ENCODE results near the gene JAK3.

The JAK3 gene

DNA sequence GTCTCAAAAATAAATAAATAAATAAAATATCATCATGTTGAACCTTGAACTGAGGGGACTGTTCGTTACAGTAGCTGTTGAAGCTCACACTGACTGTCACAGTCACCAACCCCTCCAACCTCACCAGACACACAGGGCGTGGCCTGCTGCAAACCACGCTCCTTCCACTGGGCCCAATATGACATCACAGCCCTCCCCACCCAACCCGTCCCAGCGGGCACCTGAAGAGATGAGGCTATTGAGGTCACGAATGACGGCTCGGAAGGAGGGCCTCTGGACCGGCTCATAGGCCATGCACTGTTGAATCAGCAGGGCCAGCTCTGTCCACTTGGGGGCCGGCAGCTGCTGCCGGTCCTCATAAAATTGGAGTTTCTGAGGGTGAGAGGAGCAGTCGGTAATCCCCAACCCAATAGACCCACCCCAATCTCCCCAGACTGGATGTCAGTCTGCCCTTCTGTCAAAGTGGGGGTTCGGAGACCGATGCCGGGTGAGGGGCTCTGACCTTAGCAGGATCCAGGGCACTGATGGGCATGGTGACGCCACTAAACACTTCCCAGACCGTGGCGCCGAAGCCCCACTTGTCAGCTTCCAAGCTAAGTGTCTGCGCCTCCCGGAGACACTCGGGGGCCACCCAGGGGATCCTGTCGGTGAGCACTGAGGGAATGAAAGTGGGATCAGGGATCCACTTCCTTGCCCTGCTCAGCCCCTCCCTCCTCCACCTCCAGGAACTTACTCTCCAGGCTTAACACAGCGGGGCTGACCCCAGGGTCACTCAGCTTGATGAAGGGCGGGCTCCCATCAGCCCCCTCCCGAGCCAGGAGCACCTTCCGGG lies 13.2 kb downstream of the JAK3 start:
- Histone ChIP-seq H3K4me3 (ENCODE audit: low read length) (no peak overlapping the region), H3K4me1 (ENCODE audit: insufficient read depth, low read length) (peaks cover 3% of the 10 kb centered on the region; the same call in 1 of the 2 replicates), H3K36me3 (ENCODE audit: insufficient read depth, low read depth, low read length) (no peaks in the 10 kb centered on the region), H3K27ac (ENCODE audit: low read length) (no peak overlapping the region), H3K27me3 (ENCODE audit: insufficient read depth, low read length) (peaks cover 14% of the 10 kb centered on the region), H3K9me3 (ENCODE audit: insufficient read depth, low read depth, low read length) (no peaks in the 10 kb centered on the region), H3K9ac (ENCODE audit: low read depth, low read length) (no peak overlapping the region)

DNA sequence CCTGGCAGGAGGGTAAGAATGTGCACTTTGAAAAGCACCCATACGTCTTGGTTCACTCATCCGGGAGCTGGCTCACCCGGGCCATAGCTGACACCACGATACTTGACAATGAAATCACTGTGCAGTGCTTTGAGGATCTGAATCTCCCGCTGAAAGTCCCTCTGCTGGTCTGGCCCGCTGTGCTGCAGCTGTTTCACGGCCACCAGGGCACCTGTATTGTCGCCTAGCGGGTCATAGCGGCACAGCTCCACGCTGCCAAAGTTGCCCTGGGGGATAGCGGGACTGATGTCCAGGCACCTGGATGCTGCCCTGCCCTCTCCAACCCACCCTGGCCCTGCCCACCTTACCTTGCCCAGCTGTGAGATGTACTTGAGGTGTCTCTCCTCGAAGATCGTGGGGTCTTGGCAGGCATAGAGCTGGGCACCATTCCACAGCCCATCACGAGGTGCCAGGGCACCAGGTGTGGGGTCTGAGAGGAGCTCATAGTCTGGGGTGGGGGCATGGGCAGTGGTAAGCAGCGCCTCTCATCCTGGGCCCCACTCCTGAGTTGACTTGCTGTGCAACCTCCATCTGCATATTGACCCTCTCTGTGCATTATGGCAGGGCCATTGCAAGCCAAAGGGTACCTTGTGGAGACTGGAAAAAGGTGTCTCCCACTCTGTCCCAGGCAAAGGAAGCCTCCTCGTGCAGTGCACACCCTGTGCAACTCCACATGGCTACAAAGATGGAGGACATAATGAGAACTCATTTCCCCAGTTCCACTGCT lies 15.2 kb downstream of the JAK3 start:
- Histone ChIP-seq H3K27ac (ENCODE audit: low read length) (no peak overlapping the region), H3K4me1 (ENCODE audit: insufficient read depth, low read length) (peaks cover 3% of the 10 kb centered on the region; the same call in 1 of the 2 replicates), H3K9ac (ENCODE audit: low read depth, low read length) (no peak overlapping the region), H3K36me3 (ENCODE audit: insufficient read depth, low read depth, low read length) (no peaks in the 10 kb centered on the region), H3K4me3 (ENCODE audit: low read length) (no peak overlapping the region), H3K27me3 (ENCODE audit: insufficient read depth, low read length) (peaks cover 6% of the 10 kb centered on the region), H3K9me3 (ENCODE audit: insufficient read depth, low read depth, low read length) (no peaks in the 10 kb centered on the region)

DNA sequence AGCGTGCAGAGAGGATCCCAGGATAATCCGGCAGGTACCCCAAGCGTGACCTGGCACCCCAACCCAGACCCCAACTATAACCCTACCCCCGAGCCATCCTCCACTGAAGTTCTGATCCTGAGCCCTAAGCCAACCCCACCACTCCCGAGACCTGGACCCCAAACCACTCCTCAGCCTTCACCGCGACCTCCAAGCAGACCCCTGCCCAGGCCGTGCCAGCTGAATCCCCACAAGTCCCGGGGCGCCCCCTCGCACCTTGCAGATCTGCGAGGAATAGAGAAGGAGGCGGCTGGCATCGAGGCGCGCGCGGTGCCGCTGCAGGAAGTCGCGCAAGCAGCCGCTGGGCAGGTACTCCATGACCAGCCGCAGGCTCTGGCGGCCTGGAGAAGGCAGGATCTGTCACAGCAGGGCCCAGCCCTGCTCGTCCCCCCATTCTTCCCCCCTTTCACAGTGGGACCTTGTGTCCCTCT lies 16.3 kb downstream of the JAK3 start:
- H3K4me3 ChIP-seq (ENCODE audit: low read length): peak overlapping the region; percentile 62
- H3K36me3 ChIP-seq (ENCODE audit: insufficient read depth, low read depth, low read length): no peaks in the 10 kb centered on the region
- H3K9ac ChIP-seq (ENCODE audit: low read depth, low read length): no peak overlapping the region

DNA sequence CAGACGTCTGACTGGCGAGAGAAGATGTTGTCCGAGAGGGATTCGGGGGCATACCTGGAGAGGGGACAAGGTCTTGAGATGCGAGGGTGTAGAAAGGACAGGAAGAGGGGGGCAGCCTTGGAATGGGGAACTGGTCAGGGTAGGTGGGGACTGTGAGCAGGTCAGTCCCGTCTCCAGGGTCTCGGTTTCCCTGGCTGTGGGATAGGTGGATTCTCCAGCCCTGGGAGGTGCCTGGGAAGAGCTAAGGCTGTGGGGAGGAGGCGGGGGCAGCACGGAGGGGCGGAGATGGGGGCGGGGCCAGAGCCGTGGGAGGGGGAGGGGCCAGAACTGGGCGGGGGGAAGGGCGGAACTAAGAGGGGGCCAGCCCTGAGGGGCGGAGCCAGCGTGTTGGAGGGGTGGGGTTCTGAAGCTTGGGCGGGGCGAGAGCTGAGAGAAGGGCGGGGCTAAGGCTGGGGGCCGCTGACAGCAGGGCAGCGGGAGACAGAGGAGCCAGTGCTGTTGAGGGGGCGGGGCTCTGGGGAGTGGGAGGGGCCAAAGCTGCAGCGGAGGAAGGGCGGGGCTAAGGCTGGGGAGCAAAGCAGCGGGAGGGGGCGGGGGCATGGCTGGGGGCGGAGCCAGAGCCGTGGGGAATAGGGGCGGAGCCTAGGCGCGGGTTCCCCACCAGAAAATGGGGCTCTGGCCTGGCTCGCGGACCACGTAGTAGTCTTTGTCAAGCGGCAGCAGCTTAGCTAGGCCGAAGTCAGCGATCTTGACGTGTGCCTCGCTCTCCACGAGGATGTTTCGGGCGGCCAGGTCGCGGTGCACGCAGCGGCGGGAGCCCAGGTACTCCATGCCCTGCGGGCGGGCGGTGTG lies 17.0 kb downstream of the JAK3 start:
- peak overlapping the region; percentile 79 for H3K4me3 ChIP-seq (ENCODE audit: low read length)
- peak overlapping the region; percentile 68 for H3K9ac ChIP-seq (ENCODE audit: low read depth, low read length)
- no peaks in the 10 kb centered on the region for H3K36me3 ChIP-seq (ENCODE audit: insufficient read depth, low read depth, low read length)
- H3K27ac ChIP-seq (ENCODE audit: low read length): peak overlapping the region; percentile 40
- no peaks in the 10 kb centered on the region for H3K9me3 ChIP-seq (ENCODE audit: insufficient read depth, low read depth, low read length)
- peaks cover 3% of the 10 kb centered on the region; the same call in 1 of the 2 replicates for H3K4me1 ChIP-seq (ENCODE audit: insufficient read depth, low read length)
- H3K27me3 ChIP-seq (ENCODE audit: insufficient read depth, low read length): peaks cover 6% of the 10 kb centered on the region

More for the DNA sequence above, 16.3 kb downstream of the JAK3 start:
- H3K27ac ChIP-seq (ENCODE audit: low read length): no peak overlapping the region
- no peaks in the 10 kb centered on the region for H3K9me3 ChIP-seq (ENCODE audit: insufficient read depth, low read depth, low read length)
- peaks cover 6% of the 10 kb centered on the region for H3K27me3 ChIP-seq (ENCODE audit: insufficient read depth, low read length)
- H3K4me1 ChIP-seq (ENCODE audit: insufficient read depth, low read length): peaks cover 3% of the 10 kb centered on the region; the same call in 1 of the 2 replicates

DNA sequence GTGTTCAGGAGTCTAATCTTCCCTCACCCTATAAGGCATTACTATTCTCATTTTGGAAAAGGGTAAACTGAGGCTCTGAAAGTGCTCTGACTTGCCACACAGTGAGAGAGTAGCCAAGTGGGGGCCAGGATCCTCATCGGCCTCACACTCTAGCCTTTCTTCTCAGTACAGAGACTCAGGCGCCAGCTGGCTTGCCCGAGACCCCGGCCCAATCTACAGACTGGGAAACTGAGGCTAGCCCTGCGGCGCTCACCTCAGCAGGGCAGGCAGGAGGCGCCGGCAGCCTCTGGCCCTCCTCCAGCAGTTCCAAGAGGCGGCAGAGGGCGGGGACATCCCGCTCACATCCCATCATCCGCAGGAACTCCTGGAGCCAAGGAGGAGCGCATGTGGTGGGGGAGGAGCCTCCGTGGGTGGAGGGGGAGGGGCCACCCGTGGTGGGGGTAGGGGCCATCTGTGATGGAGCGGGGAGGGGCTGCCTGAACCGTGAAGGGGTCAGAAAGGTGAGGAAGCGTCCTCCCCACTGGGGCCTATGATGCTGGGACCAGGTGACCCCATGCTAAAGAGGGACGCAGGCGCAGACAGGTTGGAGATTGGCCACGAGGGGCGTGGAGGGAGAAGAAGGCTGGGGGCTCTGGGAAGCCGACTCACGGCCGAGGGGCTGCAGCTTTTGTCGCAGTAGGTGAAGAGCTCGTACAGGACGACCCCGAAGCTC lies 17.8 kb downstream of the JAK3 start:
- no peaks in the 10 kb centered on the region for H3K9me3 ChIP-seq (ENCODE audit: insufficient read depth, low read depth, low read length)
- peaks cover 3% of the 10 kb centered on the region; the same call in 1 of the 2 replicates for H3K4me1 ChIP-seq (ENCODE audit: insufficient read depth, low read length)
- H3K4me3 ChIP-seq (ENCODE audit: low read length): peak overlapping the region; percentile 79
- no peaks in the 10 kb centered on the region for H3K36me3 ChIP-seq (ENCODE audit: insufficient read depth, low read depth, low read length)
- H3K27ac ChIP-seq (ENCODE audit: low read length): peak overlapping the region; percentile 40
- H3K27me3 ChIP-seq (ENCODE audit: insufficient read depth, low read length): peaks cover 6% of the 10 kb centered on the region
- H3K9ac ChIP-seq (ENCODE audit: low read depth, low read length): peak overlapping the region; percentile 68

DNA sequence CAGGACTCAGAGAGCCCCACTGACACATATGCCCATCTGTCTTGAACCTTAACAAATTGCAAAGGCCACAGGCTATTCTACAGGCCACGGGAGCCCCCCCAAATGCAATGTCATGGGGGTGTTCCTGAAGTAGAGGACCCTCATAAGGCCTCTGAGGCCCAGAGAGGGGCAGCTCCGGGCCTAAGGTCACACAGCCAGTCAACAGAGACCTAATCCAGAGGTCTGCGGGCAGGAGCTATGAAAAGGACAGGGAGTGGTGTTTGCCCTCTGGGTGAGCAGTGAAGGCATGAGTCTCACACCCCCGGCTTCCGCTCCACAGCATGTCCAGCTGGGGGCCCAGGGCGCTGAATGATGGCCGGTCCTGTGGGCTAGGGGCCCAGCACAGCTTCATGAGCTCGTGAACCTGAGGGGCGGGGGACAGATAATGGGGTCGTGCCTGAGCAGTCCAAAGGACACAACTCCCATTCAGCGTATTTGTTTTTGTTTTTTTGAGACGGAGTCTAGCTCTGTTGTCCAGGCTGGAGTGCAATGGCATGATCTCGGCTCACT lies 21.2 kb downstream of the JAK3 start:
- peaks cover 3% of the 10 kb centered on the region for H3K27me3 ChIP-seq (ENCODE audit: insufficient read depth, low read length)
- no peak overlapping the region for H3K9ac ChIP-seq (ENCODE audit: low read depth, low read length)
- no peak overlapping the region for H3K4me3 ChIP-seq (ENCODE audit: low read length)
- no peak overlapping the region for H3K27ac ChIP-seq (ENCODE audit: low read length)
- peaks cover 3% of the 10 kb centered on the region; the same call in 1 of the 2 replicates for H3K4me1 ChIP-seq (ENCODE audit: insufficient read depth, low read length)
- no peaks in the 10 kb centered on the region for H3K9me3 ChIP-seq (ENCODE audit: insufficient read depth, low read depth, low read length)
- H3K36me3 ChIP-seq (ENCODE audit: insufficient read depth, low read depth, low read length): no peaks in the 10 kb centered on the region

DNA sequence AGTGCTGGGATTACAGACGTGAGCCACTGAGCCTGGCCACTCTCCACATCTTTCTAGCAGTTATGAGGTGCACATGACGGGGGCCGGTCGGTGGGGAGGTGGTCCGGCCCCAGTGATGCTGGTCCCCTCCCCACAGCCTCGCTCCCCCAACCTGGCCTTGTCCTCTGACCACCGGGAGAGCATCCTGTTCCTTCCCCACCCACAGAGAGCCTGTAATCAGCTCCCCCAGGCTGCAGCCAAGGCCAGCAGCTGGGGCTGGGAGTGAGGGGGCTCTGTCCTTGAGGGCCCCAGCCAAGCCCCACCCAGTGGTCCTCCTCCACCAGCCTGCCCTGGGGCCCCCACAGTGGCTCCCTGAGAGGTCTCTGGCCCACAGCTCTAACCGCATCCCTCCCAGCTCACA lies 23.4 kb downstream of the JAK3 start:
- no peak overlapping the region for H3K9ac ChIP-seq (ENCODE audit: low read depth, low read length)
- no peaks in the 10 kb centered on the region for H3K36me3 ChIP-seq (ENCODE audit: insufficient read depth, low read depth, low read length)
- no peak overlapping the region for H3K4me3 ChIP-seq (ENCODE audit: low read length)
- no peaks in the 10 kb centered on the region for H3K9me3 ChIP-seq (ENCODE audit: insufficient read depth, low read depth, low read length)
- H3K4me1 ChIP-seq (ENCODE audit: insufficient read depth, low read length): no peaks in the 10 kb centered on the region
- H3K27ac ChIP-seq (ENCODE audit: low read length): no peak overlapping the region
- no peaks in the 10 kb centered on the region for H3K27me3 ChIP-seq (ENCODE audit: insufficient read depth, low read length)

DNA sequence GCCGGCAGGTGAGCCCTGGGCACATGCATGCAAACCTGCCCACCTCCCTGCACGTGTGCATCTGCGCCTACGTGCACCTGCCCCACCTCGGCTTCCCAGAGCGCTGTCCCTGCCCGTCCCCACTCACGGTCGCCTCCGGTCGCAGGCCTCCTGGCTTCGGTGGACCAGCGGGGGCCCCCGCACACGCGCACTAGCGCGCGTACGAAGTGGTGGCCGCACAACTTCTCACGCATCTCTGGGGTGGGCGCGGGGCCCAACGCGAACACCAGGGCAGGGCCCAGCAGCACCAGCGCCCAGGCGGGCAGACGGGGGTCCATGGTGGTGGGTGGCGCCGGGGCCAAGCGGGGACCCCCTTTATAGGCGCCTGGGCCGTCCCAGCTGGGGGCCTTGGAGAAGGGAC lies 26.6 kb downstream of the JAK3 start, which contains the start of gene INSL3:
TSS of gene INSL3 (minus strand) at position 330 of the 400 bp plus-strand sequence. CDS start at position 317, 13 bp downstream.
- Histone ChIP-seq H3K36me3 (ENCODE audit: insufficient read depth, low read depth, low read length) (no peaks in the 10 kb centered on the region), H3K9ac (ENCODE audit: low read depth, low read length) (no peak within 1 kb of the TSS), H3K27me3 (ENCODE audit: insufficient read depth, low read length) (no peaks in the 10 kb centered on the region), H3K9me3 (ENCODE audit: insufficient read depth, low read depth, low read length) (no peaks in the 10 kb centered on the region), H3K27ac (ENCODE audit: low read length) (no peak within 1 kb of the TSS), H3K4me1 (ENCODE audit: insufficient read depth, low read length) (no peaks in the 10 kb centered on the region), H3K4me3 (ENCODE audit: low read length) (no peak within 1 kb of the TSS)

DNA sequence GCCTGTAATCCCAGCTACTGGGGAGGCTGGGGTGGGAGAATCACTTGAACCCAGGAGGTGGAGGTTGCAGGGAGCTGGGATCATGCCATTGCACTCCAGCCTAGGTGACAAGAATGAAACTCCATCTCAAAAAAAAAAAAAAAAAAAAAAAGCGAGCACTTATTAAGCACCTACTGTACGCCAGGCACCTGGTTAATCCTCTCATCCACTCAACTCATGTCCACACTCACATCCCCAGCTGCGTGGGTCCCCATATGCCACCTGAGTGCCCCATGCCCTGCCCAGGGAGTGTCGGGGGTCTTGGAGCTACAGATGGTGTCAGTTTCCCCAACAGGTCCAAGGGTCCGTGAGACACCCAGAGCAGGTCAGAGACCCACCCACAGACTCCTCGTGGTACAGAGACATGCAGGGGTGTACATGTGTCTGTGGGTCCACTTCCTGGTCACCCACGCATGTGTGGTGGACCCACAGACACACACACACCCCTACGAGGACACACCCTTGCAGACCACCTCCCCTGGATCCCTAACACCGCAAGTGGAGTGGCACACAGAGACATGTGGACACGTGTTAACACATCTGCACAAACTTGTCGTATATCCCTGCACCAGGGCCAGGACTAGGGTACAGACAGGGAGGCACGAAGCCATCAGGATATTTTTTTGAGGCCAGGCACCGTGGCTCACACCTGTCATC lies 30.0 kb downstream of the JAK3 start:
- Histone ChIP-seq H3K4me3 (ENCODE audit: low read length) (no peak overlapping the region), H3K4me1 (ENCODE audit: insufficient read depth, low read length) (no peaks in the 10 kb centered on the region), H3K36me3 (ENCODE audit: insufficient read depth, low read depth, low read length) (no peaks in the 10 kb centered on the region), H3K27ac (ENCODE audit: low read length) (no peak overlapping the region), H3K27me3 (ENCODE audit: insufficient read depth, low read length) (no peaks in the 10 kb centered on the region), H3K9me3 (ENCODE audit: insufficient read depth, low read depth, low read length) (no peaks in the 10 kb centered on the region), H3K9ac (ENCODE audit: low read depth, low read length) (no peak overlapping the region)

DNA sequence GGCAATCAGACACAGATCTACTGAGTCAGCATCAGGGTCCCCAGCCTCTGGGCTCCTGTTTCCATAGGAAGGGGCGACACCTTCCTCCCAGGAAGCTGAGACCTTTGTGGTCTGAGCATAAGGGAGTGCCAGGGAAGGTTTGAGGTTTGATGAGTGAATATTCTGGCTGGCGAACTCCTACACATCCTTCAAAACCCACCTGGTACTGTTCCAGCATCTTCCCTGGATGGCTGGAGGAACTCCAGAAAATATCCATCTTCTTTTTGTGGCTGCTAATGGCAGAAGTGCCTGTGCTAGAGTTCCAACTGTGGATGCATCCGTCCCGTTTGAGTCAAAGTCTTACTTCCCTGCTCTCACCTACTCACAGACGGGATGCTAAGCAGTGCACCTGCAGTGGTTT lies 35.7 kb downstream of the JAK3 start:
- H3K9ac ChIP-seq (ENCODE audit: low read depth, low read length): no peak overlapping the region
- H3K4me1 ChIP-seq (ENCODE audit: insufficient read depth, low read length): no peaks in the 10 kb centered on the region
- no peaks in the 10 kb centered on the region for H3K27me3 ChIP-seq (ENCODE audit: insufficient read depth, low read length)
- no peaks in the 10 kb centered on the region for H3K36me3 ChIP-seq (ENCODE audit: insufficient read depth, low read depth, low read length)
- no peaks in the 10 kb centered on the region for H3K9me3 ChIP-seq (ENCODE audit: insufficient read depth, low read depth, low read length)
- H3K4me3 ChIP-seq (ENCODE audit: low read length): no peak overlapping the region
- no peak overlapping the region for H3K27ac ChIP-seq (ENCODE audit: low read length)

Measured in iPS-20b (cell line).